ENCODE results near the gene NUDT6.
"Not testable (repeated sequence)": the region's sequence is repeated elsewhere in the genome, so short reads cannot be mapped to it uniquely, and the experiment has no call there.

- TF ChIP-seq CTCF (IDR thresholded peaks at IDR 0.05; ENCODE audit: insufficient read depth, low read length, poor library complexity, severe bottlenecking); EZH2phosphoT487 (conservative IDR thresholded peaks at IDR 0.05; ENCODE audit: low read length): not testable (repeated sequence)
These were observed 78.0 kb downstream of the NUDT6 start for GRCh38 chr4:122844391-122844790.
